M059J (cell line): ENCODE results near the gene KDM1B. TPM values are rescaled to one million over a fixed set of nuclear protein-coding genes. Genes with fewer than 3 reads are reported as not detected.
"Not testable (repeated sequence)": the region's sequence is repeated elsewhere in the genome, so short reads cannot be mapped to it uniquely, and the experiment has no call there.

Source experiments
- DNase-seq: peaks from one replicate; pipeline ENCODE4 v3.0.0-alpha.2; 2012; ENCODE audit warnings: low read depth
- total RNA-seq: library from RNA; depleted of rRNA; stranded (reverse); fragments of >200 nt; shearing (Covaris generic); gene quantifications from 2 replicates; pipeline ENCODE4 v1.2.3, GENCODE V29; 2014

Gene KDM1B
- total RNA-seq, 1 experiment from 2014 or later: 20.5 TPM

DNA sequence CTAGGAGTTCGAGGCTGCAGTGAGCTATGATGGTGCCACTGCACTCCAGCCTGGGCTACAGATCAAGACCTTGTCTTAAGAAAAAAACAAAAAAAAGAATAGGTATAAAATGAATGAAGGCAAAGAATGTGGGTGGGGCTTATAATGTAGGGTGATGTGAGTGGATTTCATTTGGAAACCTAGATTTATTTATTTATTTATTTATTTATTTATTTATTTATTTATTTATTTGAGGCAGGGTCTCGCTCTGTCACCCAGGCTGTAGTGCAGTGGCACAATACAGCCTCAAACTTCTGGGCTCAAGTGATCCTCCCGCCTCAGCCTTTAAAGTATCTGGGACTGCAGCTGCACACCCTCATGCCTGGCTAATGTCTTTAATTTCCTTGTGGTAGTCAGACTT is 3.8 kb upstream of the KDM1B start:
- not testable (repeated sequence) for DNase-seq

GRCh38 chr6:18151801-18152200 is 3.4 kb upstream of the KDM1B start:
- no peak for DNase-seq

- no peak for DNase-seq
Measured at GRCh38 chr6:18153311-18153703, 1.9 kb upstream of the KDM1B start.

GRCh38 chr6:18154507-18155149 is 594 bp upstream of the KDM1B start, which contains the start of gene TPMT:
TSS of gene TPMT (minus strand) at chr6:18155077. CDS start at chr6:18149127, 5,950 bp downstream.
- peak; percentile 51 for DNase-seq

- DNase-seq: peak; percentile 81
Measured at GRCh38 chr6:18155864-18156421, 721 bp downstream of the KDM1B start.

GRCh38 chr6:18160911-18161310 is 5.7 kb downstream of the KDM1B start:
- no peak for DNase-seq

- no peak for DNase-seq
Measured at GRCh38 chr6:18161431-18161830, 6.2 kb downstream of the KDM1B start.

- DNase-seq: no peak
Measured at GRCh38 chr6:18162401-18162800, 7.2 kb downstream of the KDM1B start.

DNA sequence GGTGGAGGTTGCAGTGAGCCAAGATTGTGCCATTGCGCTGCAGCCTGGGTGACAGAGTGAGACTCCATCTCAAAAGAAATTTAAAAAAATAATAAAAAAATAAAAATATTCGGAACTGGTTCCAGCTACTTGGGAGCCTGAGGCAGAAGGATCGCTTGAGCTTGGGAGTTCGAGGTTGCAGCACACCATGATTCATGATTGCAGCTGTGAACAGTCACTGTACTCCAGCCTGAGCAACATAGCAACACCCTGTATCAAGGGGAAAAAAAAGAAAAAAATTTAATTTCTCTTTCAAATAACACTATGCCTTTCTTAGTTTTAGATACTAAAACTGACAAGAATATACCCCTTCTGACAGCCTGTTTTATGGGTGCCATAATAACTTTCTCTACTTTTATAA is 10.5 kb downstream of the KDM1B start:
- DNase-seq: peak; percentile 25

GRCh38 chr6:18166312-18167036 is 11.3 kb downstream of the KDM1B start:
- DNase-seq: no peak

GRCh38 chr6:18168264-18168663 is 13.0 kb downstream of the KDM1B start:
- no peak for DNase-seq

GRCh38 chr6:18171871-18172270 is 16.6 kb downstream of the KDM1B start:
- DNase-seq: no peak

DNA sequence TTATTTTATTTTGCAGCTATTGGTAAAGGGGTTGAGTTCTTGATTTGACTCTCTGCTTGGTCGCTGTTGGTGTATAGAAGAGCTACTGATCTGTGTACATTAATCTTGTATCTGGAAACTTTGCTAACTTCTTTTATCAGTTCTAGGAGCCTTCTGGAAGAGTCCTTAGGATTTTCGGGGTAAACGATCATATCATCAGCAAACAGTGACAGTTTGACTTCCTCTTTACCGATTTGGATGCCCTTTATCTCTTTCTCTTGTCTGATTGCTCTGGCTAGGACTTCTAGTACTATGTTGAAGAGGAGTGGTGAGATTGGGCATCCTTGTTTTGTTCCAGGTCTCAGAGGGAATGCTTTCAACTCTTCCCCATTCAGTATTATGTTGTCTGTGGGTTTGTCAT is 21.0 kb downstream of the KDM1B start:
- DNase-seq: not testable (repeated sequence)

GRCh38 chr6:18177286-18177965 is 22.2 kb downstream of the KDM1B start:
- DNase-seq: no peak

- no peak for DNase-seq
Measured at GRCh38 chr6:18178960-18179615, 23.9 kb downstream of the KDM1B start.

DNA sequence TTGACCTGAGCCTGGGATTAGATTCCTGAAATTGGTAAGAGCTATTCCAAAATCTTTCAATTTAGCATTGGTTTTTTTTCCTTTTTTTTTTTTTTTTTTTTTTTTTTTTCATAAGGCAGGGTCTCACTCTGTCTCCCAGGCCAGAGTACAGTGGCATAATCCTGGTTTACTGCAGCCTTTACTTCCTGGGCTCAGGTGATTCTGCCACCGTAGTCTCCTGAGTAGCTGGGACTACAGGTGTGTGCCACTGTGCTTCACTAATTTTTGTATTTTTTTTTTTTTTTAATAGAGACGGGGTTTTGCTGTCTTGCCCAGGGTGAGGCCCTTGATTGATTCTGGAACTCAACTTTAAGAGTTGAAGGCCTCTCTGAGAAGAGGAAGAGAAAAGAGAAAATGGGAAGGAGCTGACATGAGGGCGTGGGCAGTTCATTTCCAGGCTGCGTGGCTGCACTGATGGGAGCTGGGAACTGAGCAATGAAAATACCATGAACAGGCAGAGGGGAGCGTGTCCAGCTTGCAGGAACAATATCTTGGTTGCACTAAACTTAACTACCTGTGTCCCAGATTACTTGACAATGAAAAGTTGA is 24.6 kb downstream of the KDM1B start:
- DNase-seq: no peak

GRCh38 chr6:18182568-18182967 is 27.3 kb downstream of the KDM1B start:
- no peak for DNase-seq

DNA sequence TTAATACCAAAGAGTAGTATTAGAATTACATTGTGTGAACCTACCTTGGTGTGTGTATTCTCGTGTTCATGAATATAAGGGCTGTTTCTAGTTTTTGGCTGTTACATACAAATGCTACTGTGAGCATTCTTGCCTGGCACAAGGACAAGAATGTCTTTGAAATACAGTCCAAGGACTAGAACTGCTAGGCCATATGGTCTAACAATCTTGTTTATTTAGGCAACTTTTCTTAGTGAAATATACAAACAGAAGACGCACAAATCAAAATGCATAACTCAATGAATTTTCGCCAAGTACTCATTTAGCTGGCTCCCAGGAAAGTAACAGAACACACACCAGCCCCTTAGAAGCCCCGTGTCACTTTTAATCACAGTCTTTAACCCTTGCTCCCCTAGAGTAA is 28.5 kb downstream of the KDM1B start:
- no peak for DNase-seq

GRCh38 chr6:18185624-18186023 is 30.4 kb downstream of the KDM1B start:
- DNase-seq: no peak

DNA sequence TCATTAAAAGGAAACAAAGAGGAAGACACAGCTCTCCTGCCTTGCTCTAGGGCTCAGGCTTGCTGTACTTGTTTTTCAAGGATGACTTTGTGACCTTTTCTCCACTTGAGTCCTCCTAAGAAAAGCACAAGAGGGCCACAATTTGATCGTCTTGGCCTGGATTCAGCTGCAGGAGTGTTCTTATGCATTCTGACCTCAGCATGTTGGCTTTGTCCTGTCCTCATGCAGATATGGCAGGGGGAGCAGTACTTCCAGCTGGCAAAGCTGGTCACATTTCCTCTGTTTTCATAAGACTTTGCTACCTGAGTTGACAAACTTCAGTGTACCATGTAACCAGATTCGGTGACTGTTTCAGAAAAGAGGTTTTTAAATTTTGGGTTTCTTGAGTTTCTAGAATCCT is 30.8 kb downstream of the KDM1B start:
- DNase-seq: no peak

GRCh38 chr6:18186540-18187250 is 31.5 kb downstream of the KDM1B start:
- DNase-seq: no peak
